Measurements from ENCODE around the gene MEPCE.

MEPCE gene

DNA sequence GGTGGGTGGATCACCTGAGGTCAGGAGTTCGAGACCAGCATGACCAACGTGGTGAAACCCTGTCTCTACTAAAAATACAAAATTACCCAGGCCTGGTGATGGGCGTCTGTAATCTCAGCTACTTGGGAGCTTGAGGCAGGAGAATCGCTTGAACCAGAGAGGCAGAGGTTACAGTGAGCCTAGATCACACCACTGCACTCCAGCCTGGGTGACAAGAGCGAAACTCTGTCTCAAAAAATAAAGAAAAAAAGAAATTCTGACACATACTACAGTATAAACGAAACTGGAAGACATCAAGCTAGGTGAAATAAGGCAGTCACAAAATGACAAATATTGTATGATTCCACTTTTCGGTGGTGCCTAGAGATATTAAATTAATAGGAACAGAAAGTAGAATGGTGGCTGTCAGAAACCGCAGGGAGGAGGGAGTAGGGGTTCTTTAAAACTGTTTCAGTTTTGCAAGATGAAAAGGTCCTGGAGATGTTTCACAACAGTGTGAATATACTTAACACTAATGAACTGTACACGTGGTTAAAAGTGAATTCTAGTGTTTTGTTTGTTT, 33.1 kb upstream of the MEPCE start:
- Histone ChIP-seq H3K79me2 (ENCODE audit: control insufficient read depth, insufficient read depth, low read length, poor library complexity) (no peaks in the 10 kb centered on the region), H3K9ac (ENCODE audit: low read length) (no peak overlapping the region), H3K36me3 (ENCODE audit: control insufficient read depth in 1 of 2, insufficient read depth in 2 of 2, low read length in 2 of 2) (no peaks in the 10 kb centered on the region), H2BK5ac (ENCODE audit: low read depth, low read length, poor library complexity) (no peak overlapping the region), H3K23ac (ENCODE audit: low read length) (no peak overlapping the region), H3K4me3 (ENCODE audit: low read depth, low read length) (no peak overlapping the region), H3K9me3 (ENCODE audit: insufficient read depth, low read depth, low read length) (peaks cover 4% of the 10 kb centered on the region), H2AFZ (ENCODE audit: insufficient read depth, low read length, poor library complexity) (no peak overlapping the region), H2AK5ac (ENCODE audit: low read length) (no peak overlapping the region), H4K91ac (ENCODE audit: low read depth, low read length) (no peak overlapping the region), H2BK12ac (ENCODE audit: low read length) (no peak overlapping the region), H3K4ac (ENCODE audit: low read depth, low read length) (no peak overlapping the region), H3K4me1 (ENCODE audit: control insufficient read depth in 1 of 2, insufficient read depth in 2 of 2, low read length in 2 of 2) (no peaks in the 10 kb centered on the region), H3K79me1 (ENCODE audit: low read length) (no peaks in the 10 kb centered on the region), H2BK120ac (ENCODE audit: insufficient read depth, low read length, poor library complexity) (no peak overlapping the region), H4K12ac (ENCODE audit: low read depth, low read length) (no peak overlapping the region), H3K14ac (ENCODE audit: low read length) (no peak overlapping the region), H3K4me2 (ENCODE audit: low read length) (no peak overlapping the region), H3K18ac (ENCODE audit: low read length) (no peak overlapping the region), H3K27ac (ENCODE audit: low read depth, low read length) (no peak overlapping the region), H4K8ac (ENCODE audit: low read depth, low read length) (no peak overlapping the region), H3K27me3 (ENCODE audit: insufficient read depth, low read length) (no peaks in the 10 kb centered on the region)
- no CpG with 5 or more reads among the region's 9 CpGs for WGBS (ENCODE audit: extremely low coverage, insufficient coverage, insufficient read length)
- DNase-seq, result peak in 1 of 2 donors; percentile 21

DNA sequence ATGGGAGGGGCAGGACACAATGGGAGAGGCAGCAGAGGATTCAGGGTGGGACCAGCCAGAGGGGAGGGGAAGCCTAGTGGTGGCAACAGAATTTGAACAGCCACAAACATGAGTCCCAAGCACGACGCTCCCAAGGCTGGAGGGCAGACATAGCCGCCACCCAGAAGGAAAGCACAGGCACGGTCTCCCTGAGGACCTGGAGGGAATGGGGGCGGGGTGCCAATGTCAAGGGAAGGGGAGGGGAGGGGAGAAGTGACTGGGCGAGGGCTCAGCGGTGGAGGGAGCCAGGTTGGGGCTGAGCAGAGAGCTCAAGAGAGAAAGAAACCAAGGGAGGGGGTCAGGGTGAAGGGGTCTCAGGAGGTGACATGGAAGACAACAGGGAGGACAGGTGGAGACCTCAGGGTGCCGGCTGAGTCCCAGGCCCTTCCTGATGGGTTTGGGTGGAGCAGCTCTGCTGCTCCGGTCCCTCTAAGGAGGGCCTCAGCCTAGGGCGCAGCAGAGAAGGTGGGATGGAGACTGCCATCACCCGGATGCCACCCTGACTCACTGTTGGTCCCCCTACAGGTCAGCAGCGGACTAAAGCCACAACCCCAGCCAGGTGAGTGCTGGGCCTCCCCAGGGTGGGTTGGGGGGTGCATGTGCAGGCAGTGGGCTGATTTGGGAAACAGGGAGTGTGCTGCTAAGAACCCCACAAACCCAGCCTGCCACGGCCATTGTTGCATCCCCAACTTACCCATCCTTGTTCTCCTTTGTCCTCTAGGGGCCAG, 32.1 kb upstream of the MEPCE start:
- Histone ChIP-seq H3K4me1 (ENCODE audit: control insufficient read depth in 1 of 2, insufficient read depth in 2 of 2, low read length in 2 of 2) (no peaks in the 10 kb centered on the region), H2AK5ac (ENCODE audit: low read length) (no peak overlapping the region), H3K36me3 (ENCODE audit: control insufficient read depth in 1 of 2, insufficient read depth in 2 of 2, low read length in 2 of 2) (no peaks in the 10 kb centered on the region), H3K4me3 (ENCODE audit: low read depth, low read length) (no peak overlapping the region), H3K9me3 (ENCODE audit: insufficient read depth, low read depth, low read length) (peaks cover 3% of the 10 kb centered on the region), H3K79me2 (ENCODE audit: control insufficient read depth, insufficient read depth, low read length, poor library complexity) (no peaks in the 10 kb centered on the region), H3K9ac (ENCODE audit: low read length) (no peak overlapping the region), H3K27ac (ENCODE audit: low read depth, low read length) (no peak overlapping the region), H4K91ac (ENCODE audit: low read depth, low read length) (no peak overlapping the region), H3K23ac (ENCODE audit: low read length) (no peak overlapping the region), H3K4ac (ENCODE audit: low read depth, low read length) (no peak overlapping the region), H2BK120ac (ENCODE audit: insufficient read depth, low read length, poor library complexity) (no peak overlapping the region), H2AFZ (ENCODE audit: insufficient read depth, low read length, poor library complexity) (no peak overlapping the region), H2BK12ac (ENCODE audit: low read length) (no peak overlapping the region), H3K27me3 (ENCODE audit: insufficient read depth, low read length) (no peaks in the 10 kb centered on the region), H3K79me1 (ENCODE audit: low read length) (no peaks in the 10 kb centered on the region), H3K14ac (ENCODE audit: low read length) (no peak overlapping the region), H3K18ac (ENCODE audit: low read length) (no peak overlapping the region), H2BK5ac (ENCODE audit: low read depth, low read length, poor library complexity) (no peak overlapping the region), H4K8ac (ENCODE audit: low read depth, low read length) (no peak overlapping the region), H4K12ac (ENCODE audit: low read depth, low read length) (no peak overlapping the region), H3K4me2 (ENCODE audit: low read length) (no peak overlapping the region)
- DNase-seq, result no peak
- WGBS (ENCODE audit: extremely low coverage, insufficient coverage, insufficient read length), result no CpG with 5 or more reads among the region's 13 CpGs

DNA sequence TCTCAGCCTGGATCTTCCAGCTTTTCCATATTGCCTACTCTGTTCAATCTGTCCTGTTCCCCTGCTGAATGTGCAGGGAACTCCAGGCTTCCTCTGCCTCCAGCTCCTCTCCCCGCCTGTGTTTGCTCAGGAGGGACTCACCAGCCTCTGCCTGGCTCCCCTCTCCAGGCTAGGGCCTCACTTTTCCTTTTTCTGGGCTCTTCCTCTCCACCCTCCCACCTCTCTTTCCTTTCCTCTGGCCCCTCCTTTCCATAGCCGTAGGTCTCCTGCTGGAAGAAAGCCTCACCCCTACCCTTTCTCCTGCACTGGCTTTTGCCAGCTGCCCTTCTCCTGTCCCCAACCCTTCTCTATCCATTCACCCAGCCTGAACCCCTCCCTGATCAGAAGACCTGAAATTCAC, 31.4 kb upstream of the MEPCE start:
- Histone ChIP-seq H3K4me2 (ENCODE audit: low read length) (no peak overlapping the region), H4K91ac (ENCODE audit: low read depth, low read length) (no peak overlapping the region), H3K4me3 (ENCODE audit: low read depth, low read length) (no peak overlapping the region), H2AFZ (ENCODE audit: insufficient read depth, low read length, poor library complexity) (no peak overlapping the region), H3K23ac (ENCODE audit: low read length) (no peak overlapping the region), H2BK12ac (ENCODE audit: low read length) (no peak overlapping the region), H3K79me1 (ENCODE audit: low read length) (no peaks in the 10 kb centered on the region), H4K8ac (ENCODE audit: low read depth, low read length) (no peak overlapping the region), H3K9me3 (ENCODE audit: insufficient read depth, low read depth, low read length) (peaks cover 3% of the 10 kb centered on the region), H3K9ac (ENCODE audit: low read length) (no peak overlapping the region), H3K79me2 (ENCODE audit: control insufficient read depth, insufficient read depth, low read length, poor library complexity) (no peaks in the 10 kb centered on the region), H2BK120ac (ENCODE audit: insufficient read depth, low read length, poor library complexity) (no peak overlapping the region), H3K27me3 (ENCODE audit: insufficient read depth, low read length) (no peaks in the 10 kb centered on the region), H3K18ac (ENCODE audit: low read length) (no peak overlapping the region), H2BK5ac (ENCODE audit: low read depth, low read length, poor library complexity) (no peak overlapping the region), H3K4ac (ENCODE audit: low read depth, low read length) (no peak overlapping the region), H3K36me3 (ENCODE audit: control insufficient read depth in 1 of 2, insufficient read depth in 2 of 2, low read length in 2 of 2) (no peaks in the 10 kb centered on the region), H3K4me1 (ENCODE audit: control insufficient read depth in 1 of 2, insufficient read depth in 2 of 2, low read length in 2 of 2) (no peaks in the 10 kb centered on the region), H2AK5ac (ENCODE audit: low read length) (no peak overlapping the region), H4K12ac (ENCODE audit: low read depth, low read length) (no peak overlapping the region), H3K14ac (ENCODE audit: low read length) (no peak overlapping the region), H3K27ac (ENCODE audit: low read depth, low read length) (no peak overlapping the region)
- WGBS (ENCODE audit: extremely low coverage, insufficient coverage, insufficient read length), result no CpG with 5 or more reads among the region's 2 CpGs
- DNase-seq, result no peak

DNA sequence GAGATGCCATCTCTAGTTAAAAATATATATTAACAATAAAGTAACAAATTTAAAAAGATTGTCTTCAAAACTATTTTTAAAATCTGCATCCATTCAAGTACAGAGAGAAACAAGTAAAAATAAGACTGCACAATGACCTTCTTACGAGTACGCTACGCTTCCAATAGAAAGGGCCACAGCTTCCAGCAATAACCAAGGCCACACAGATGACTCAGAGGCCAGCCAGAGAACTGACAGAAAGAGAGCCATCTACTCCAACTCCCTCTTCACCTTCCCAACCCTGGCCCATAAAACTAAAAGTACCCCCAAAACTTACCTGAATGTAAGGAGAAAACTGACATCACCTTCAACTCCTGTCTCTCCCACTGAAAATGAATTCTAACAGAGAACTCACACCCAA, 29.6 kb upstream of the MEPCE start:
- no peak overlapping the region for H4K91ac ChIP-seq (ENCODE audit: low read depth, low read length)

More for the DNA sequence above, 29.6 kb upstream of the MEPCE start:
- no peak overlapping the region for H2AFZ ChIP-seq (ENCODE audit: insufficient read depth, low read length, poor library complexity)
- H3K27me3 ChIP-seq (ENCODE audit: insufficient read depth, low read length), result no peaks in the 10 kb centered on the region
- no peak overlapping the region for H3K9ac ChIP-seq (ENCODE audit: low read length)
- no peak overlapping the region for H3K18ac ChIP-seq (ENCODE audit: low read length)
- DNase-seq, result no peak
- H3K14ac ChIP-seq (ENCODE audit: low read length), result no peak overlapping the region
- WGBS (ENCODE audit: extremely low coverage, insufficient coverage, insufficient read length), result no CpG with 5 or more reads among the region's 3 CpGs
- no peak overlapping the region for H4K8ac ChIP-seq (ENCODE audit: low read depth, low read length)
- no peak overlapping the region for H3K27ac ChIP-seq (ENCODE audit: low read depth, low read length)
- no peak overlapping the region for H3K4me2 ChIP-seq (ENCODE audit: low read length)
- H2AK5ac ChIP-seq (ENCODE audit: low read length), result no peak overlapping the region
- no peak overlapping the region for H2BK120ac ChIP-seq (ENCODE audit: insufficient read depth, low read length, poor library complexity)
- H3K4me1 ChIP-seq (ENCODE audit: control insufficient read depth in 1 of 2, insufficient read depth in 2 of 2, low read length in 2 of 2), result no peaks in the 10 kb centered on the region
- H3K36me3 ChIP-seq (ENCODE audit: control insufficient read depth in 1 of 2, insufficient read depth in 2 of 2, low read length in 2 of 2), result no peaks in the 10 kb centered on the region
- H3K4me3 ChIP-seq (ENCODE audit: low read depth, low read length), result no peak overlapping the region
- H2BK5ac ChIP-seq (ENCODE audit: low read depth, low read length, poor library complexity), result no peak overlapping the region
- H3K79me2 ChIP-seq (ENCODE audit: control insufficient read depth, insufficient read depth, low read length, poor library complexity), result no peaks in the 10 kb centered on the region
- no peak overlapping the region for H4K12ac ChIP-seq (ENCODE audit: low read depth, low read length)
- H3K79me1 ChIP-seq (ENCODE audit: low read length), result no peaks in the 10 kb centered on the region
- peaks cover 3% of the 10 kb centered on the region for H3K9me3 ChIP-seq (ENCODE audit: insufficient read depth, low read depth, low read length)
- H3K4ac ChIP-seq (ENCODE audit: low read depth, low read length), result no peak overlapping the region
- H2BK12ac ChIP-seq (ENCODE audit: low read length), result no peak overlapping the region
- no peak overlapping the region for H3K23ac ChIP-seq (ENCODE audit: low read length)
